Liver (tissue), 3 donors: ENCODE measurements around the gene PCYT1B.

Experiments used
- CTCF ChIP-seq: fragments of 150-350 bp; IDR thresholded peaks from 2 replicates; pipeline ENCODE4 v1.5.1; 2017; ENCODE audit warnings: improper control_type of control experiment, low read depth, low read length; ENCODE audit not compliant: missing input control
- FOXA2 ChIP-seq: IDR thresholded peaks from 2 replicates; pipeline ENCODE4 v1.6.1; 2016; ENCODE audit warnings: antibody characterized with exemption
- HNF4A ChIP-seq, 2 donors: conservative IDR thresholded peaks; 2 replicates each; pipeline ENCODE4 v1.6.1; 2016; ENCODE audit warnings: antibody characterized with exemption in 2 of 2, mild to moderate bottlenecking in 2 of 2
- MAX ChIP-seq: IDR thresholded peaks from 2 replicates; pipeline ENCODE4 v1.6.1; 2016; ENCODE audit warnings: antibody characterized with exemption
- REST ChIP-seq: IDR thresholded peaks from 2 replicates; pipeline ENCODE4 v1.6.1; 2016; ENCODE audit warnings: antibody characterized with exemption, mild to moderate bottlenecking
- donor health status: healthy.
- donor health status: healthy.

GRCh38 chrX:24684048-24684447, 36.9 kb upstream of the PCYT1B start:
- TF ChIP-seq REST (no peak), CTCF (no peak), HNF4A (conservative IDR thresholded peaks at IDR 0.05) (no peak), FOXA2 (no peak), MAX (no peak)
